Mesendoderm (in vitro differentiated cells): ENCODE data around the gene BICDL2.
"Not testable (repeated sequence)": the region's sequence is repeated elsewhere in the genome, so short reads cannot be mapped to it uniquely, and the experiment has no call there.

Experiments used
- DNase-seq: peaks from one replicate; pipeline ENCODE4 v3.0.0; 2013
- H2AK5ac ChIP-seq: 2 replicates; pipeline ENCODE4 v1.6.1; 2013; ENCODE audit warnings: low read length, inconsistent platforms
- H2BK120ac ChIP-seq: 2 replicates; pipeline ENCODE4 v1.6.1; 2013; ENCODE audit warnings: low read depth, mild to moderate bottlenecking, low read length, moderate library complexity, mixed read lengths
- H2BK15ac ChIP-seq: replicated peaks from 2 replicates; pipeline ENCODE4 v1.6.1; 2013; ENCODE audit warnings: low read depth, mild to moderate bottlenecking, moderate library complexity
- H2BK5ac ChIP-seq: 2 replicates; pipeline ENCODE4 v1.6.1; 2013; ENCODE audit warnings: low read length, inconsistent platforms
- H3K18ac ChIP-seq: 2 replicates; pipeline ENCODE4 v1.6.1; 2013; ENCODE audit warnings: mild to moderate bottlenecking, low read length, mixed read lengths
- H3K23ac ChIP-seq: one replicate; pipeline ENCODE4 v1.6.1; 2013; ENCODE audit warnings: low read length
- H3K27ac ChIP-seq: 2 replicates; pipeline ENCODE4 v1.5.1; 2013; ENCODE audit warnings: low read depth, mild to moderate bottlenecking, inconsistent platforms, low read length, moderate library complexity
- H3K27me3 ChIP-seq: 2 replicates; pipeline ENCODE4 v1.6.1; 2013; ENCODE audit warnings: low read length, control low read depth, mild to moderate bottlenecking, inconsistent platforms; ENCODE audit not compliant: insufficient read depth, poor library complexity
- H3K36me3 ChIP-seq: 2 replicates; pipeline ENCODE4 v1.6.1; 2013; ENCODE audit warnings: low read length, inconsistent platforms; ENCODE audit not compliant: control insufficient read depth, insufficient read depth
- H3K4ac ChIP-seq: one replicate; pipeline ENCODE4 v1.6.1; 2013; ENCODE audit warnings: low read depth, mild to moderate bottlenecking, low read length, moderate library complexity
- H3K4me1 ChIP-seq: 2 replicates; pipeline ENCODE4 v1.6.1; 2013; ENCODE audit warnings: low read depth, low read length, inconsistent platforms; ENCODE audit not compliant: control insufficient read depth
- H3K4me2 ChIP-seq: 2 replicates; pipeline ENCODE4 v1.6.1; 2013; ENCODE audit warnings: low read length
- H3K4me3 ChIP-seq: 2 replicates; pipeline ENCODE4 v1.5.1; 2013; ENCODE audit warnings: mild to moderate bottlenecking, low read length
- H3K56ac ChIP-seq: one replicate; pipeline ENCODE4 v1.6.1; 2013; ENCODE audit warnings: low read length
- H3K79me1 ChIP-seq: 2 replicates; pipeline ENCODE4 v1.6.1; 2013; ENCODE audit warnings: low read length, inconsistent platforms
- H3K79me2 ChIP-seq: 2 replicates; pipeline ENCODE4 v1.6.1; 2013; ENCODE audit warnings: mild to moderate bottlenecking, low read length; ENCODE audit not compliant: control insufficient read depth, insufficient read depth
- H3K9ac ChIP-seq: 2 replicates; pipeline ENCODE4 v1.6.1; 2013; ENCODE audit warnings: low read length, inconsistent platforms
- H4K5ac ChIP-seq: one replicate; pipeline ENCODE4 v1.6.1; 2013; ENCODE audit warnings: low read length
- H4K8ac ChIP-seq: one replicate; pipeline ENCODE4 v1.6.1; 2013; ENCODE audit warnings: low read depth, mild to moderate bottlenecking, control low read depth, low read length, moderate library complexity
- WGBS: extraction: QIAGEN DNeasy Blood & Tissue Kit; methylation state at CpG from one replicate; pipeline ENCODE4 v1.1.7; 2013; ENCODE audit warnings: low lambda C conversion rate, missing lambda C conversion rate; ENCODE audit not compliant: insufficient coverage; ENCODE audit errors: extremely low coverage; 5-methylcytosine and 5-hydroxymethylcytosine counted together

Gene BICDL2

GRCh38 chr16:3052571-3053329 is 16.0 kb upstream of the BICDL2 start:
- not testable (repeated sequence) for H3K4me3 ChIP-seq, H3K4ac ChIP-seq, H4K5ac ChIP-seq, H2BK15ac ChIP-seq, H3K27me3 ChIP-seq, H3K27ac ChIP-seq, H3K23ac ChIP-seq, H3K18ac ChIP-seq, H4K8ac ChIP-seq, H3K4me2 ChIP-seq, H3K56ac ChIP-seq, H3K4me1 ChIP-seq, H3K79me1 ChIP-seq, DNase-seq, H2BK120ac ChIP-seq, H2AK5ac ChIP-seq, H3K9ac ChIP-seq, H3K36me3 ChIP-seq, H3K79me2 ChIP-seq, H2BK5ac ChIP-seq
- no CpG with 5 or more reads among the region's 12 CpGs for WGBS

GRCh38 chr16:3051494-3051893 is 14.8 kb upstream of the BICDL2 start:
- H3K4me1 ChIP-seq, result no peaks in the 10 kb centered on the region
- WGBS, result no CpG with 5 or more reads among the region's 9 CpGs

GRCh38 chr16:3051009-3051408 is 14.3 kb upstream of the BICDL2 start:
- Histone ChIP-seq H4K5ac (no peak overlapping the region), H2BK5ac (no peak overlapping the region), H3K79me1 (no peaks in the 10 kb centered on the region), H4K8ac (no peak overlapping the region), H3K56ac (no peak overlapping the region), H3K27ac (no peak overlapping the region), H3K23ac (no peak overlapping the region), H3K4ac (no peak overlapping the region), H3K27me3 (peaks cover 4% of the 10 kb centered on the region), H3K9ac (no peak overlapping the region), H3K79me2 (no peaks in the 10 kb centered on the region), H2BK120ac (no peak overlapping the region), H3K36me3 (no peaks in the 10 kb centered on the region), H2AK5ac (no peak overlapping the region), H2BK15ac (no peak overlapping the region), H3K4me1 (no peaks in the 10 kb centered on the region), H3K18ac (no peak overlapping the region), H3K4me2 (no peak overlapping the region), H3K4me3 (no peak overlapping the region)
- no peak for DNase-seq
- WGBS, result 100% methylated on average over 2 of the region's 4 CpGs

More at GRCh38 chr16:3051494-3051893, 14.8 kb upstream of the BICDL2 start:
- Histone ChIP-seq H2BK5ac (no peak overlapping the region), H3K18ac (no peak overlapping the region), H2BK15ac (no peak overlapping the region), H3K56ac (no peak overlapping the region), H3K79me1 (no peaks in the 10 kb centered on the region), H3K27ac (no peak overlapping the region), H3K4me2 (no peak overlapping the region), H3K4me3 (no peak overlapping the region), H4K5ac (no peak overlapping the region), H3K9ac (no peak overlapping the region), H4K8ac (no peak overlapping the region), H3K23ac (no peak overlapping the region), H3K36me3 (no peaks in the 10 kb centered on the region), H3K79me2 (no peaks in the 10 kb centered on the region), H2AK5ac (no peak overlapping the region), H3K4ac (no peak overlapping the region), H2BK120ac (no peak overlapping the region), H3K27me3 (peaks cover 4% of the 10 kb centered on the region)
- no peak for DNase-seq

GRCh38 chr16:3050487-3050886 is 13.7 kb upstream of the BICDL2 start:
- H3K9ac ChIP-seq, result no peak overlapping the region
- H3K4me3 ChIP-seq, result no peak overlapping the region
- no peak overlapping the region for H3K56ac ChIP-seq
- H3K23ac ChIP-seq, result no peak overlapping the region
- DNase-seq, result no peak
- no peak overlapping the region for H2BK5ac ChIP-seq
- no peak overlapping the region for H4K5ac ChIP-seq
- no peaks in the 10 kb centered on the region for H3K36me3 ChIP-seq
- no peak overlapping the region for H2AK5ac ChIP-seq
- no peak overlapping the region for H3K4me2 ChIP-seq
- peaks cover 4% of the 10 kb centered on the region for H3K27me3 ChIP-seq
- no peaks in the 10 kb centered on the region for H3K79me1 ChIP-seq
- no peak overlapping the region for H4K8ac ChIP-seq
- no peak overlapping the region for H3K27ac ChIP-seq
- no CpG with 5 or more reads among the region's 5 CpGs for WGBS
- no peak overlapping the region for H3K4ac ChIP-seq
- no peak overlapping the region for H3K18ac ChIP-seq
- H2BK120ac ChIP-seq, result no peak overlapping the region
- no peaks in the 10 kb centered on the region for H3K79me2 ChIP-seq
- no peak overlapping the region for H2BK15ac ChIP-seq
- no peaks in the 10 kb centered on the region for H3K4me1 ChIP-seq

- no peak for DNase-seq
- Histone ChIP-seq H3K27me3 (peaks cover 4% of the 10 kb centered on the region), H4K8ac (no peak overlapping the region), H3K79me1 (no peaks in the 10 kb centered on the region), H2AK5ac (no peak overlapping the region), H3K23ac (no peak overlapping the region), H3K56ac (no peak overlapping the region), H2BK120ac (no peak overlapping the region), H3K79me2 (no peaks in the 10 kb centered on the region), H3K18ac (no peak overlapping the region), H4K5ac (no peak overlapping the region), H3K4ac (no peak overlapping the region), H3K36me3 (no peaks in the 10 kb centered on the region), H2BK5ac (no peak overlapping the region), H3K27ac (no peak overlapping the region), H3K4me2 (no peak overlapping the region), H3K4me1 (no peaks in the 10 kb centered on the region), H2BK15ac (no peak overlapping the region), H3K9ac (no peak overlapping the region), H3K4me3 (no peak overlapping the region)
- WGBS, result no CpG with 5 or more reads among the region's 26 CpGs
Observed at GRCh38 chr16:3049921-3050481, 13.3 kb upstream of the BICDL2 start.

GRCh38 chr16:3047387-3047720 is 10.6 kb upstream of the BICDL2 start:
- Histone ChIP-seq H2BK120ac (no peak overlapping the region), H4K5ac (no peak overlapping the region), H3K23ac (no peak overlapping the region), H2BK15ac (no peak overlapping the region), H3K79me1 (no peaks in the 10 kb centered on the region), H3K36me3 (no peaks in the 10 kb centered on the region), H2BK5ac (no peak overlapping the region), H3K27me3 (peaks cover 4% of the 10 kb centered on the region), H4K8ac (no peak overlapping the region), H3K18ac (no peak overlapping the region), H3K27ac (no peak overlapping the region), H3K4me3 (no peak overlapping the region), H3K79me2 (no peaks in the 10 kb centered on the region), H3K4me2 (peak overlapping the region; percentile 75), H3K4ac (no peak overlapping the region), H3K4me1 (no peaks in the 10 kb centered on the region), H3K9ac (peak overlapping the region; percentile 70), H3K56ac (no peak overlapping the region), H2AK5ac (no peak overlapping the region)
- no CpG with 5 or more reads among the region's 13 CpGs for WGBS
- DNase-seq, result peak; percentile 35
